ENCODE data around the gene TAF12. TPM values are rescaled to one million over a fixed set of nuclear protein-coding genes. Genes with fewer than 3 reads are reported as not detected.
A peak's percentile ranks its signal among the peaks of the same experiment; 100 is the strongest.

TAF12 gene
- total and polyA plus RNA-seq, 10 of the 15 experiments (the other 5 are each of a cell fraction or from before 2014, with no cell fraction given), result 18.3 to 43.3 (median 28.6) TPM

DNA sequence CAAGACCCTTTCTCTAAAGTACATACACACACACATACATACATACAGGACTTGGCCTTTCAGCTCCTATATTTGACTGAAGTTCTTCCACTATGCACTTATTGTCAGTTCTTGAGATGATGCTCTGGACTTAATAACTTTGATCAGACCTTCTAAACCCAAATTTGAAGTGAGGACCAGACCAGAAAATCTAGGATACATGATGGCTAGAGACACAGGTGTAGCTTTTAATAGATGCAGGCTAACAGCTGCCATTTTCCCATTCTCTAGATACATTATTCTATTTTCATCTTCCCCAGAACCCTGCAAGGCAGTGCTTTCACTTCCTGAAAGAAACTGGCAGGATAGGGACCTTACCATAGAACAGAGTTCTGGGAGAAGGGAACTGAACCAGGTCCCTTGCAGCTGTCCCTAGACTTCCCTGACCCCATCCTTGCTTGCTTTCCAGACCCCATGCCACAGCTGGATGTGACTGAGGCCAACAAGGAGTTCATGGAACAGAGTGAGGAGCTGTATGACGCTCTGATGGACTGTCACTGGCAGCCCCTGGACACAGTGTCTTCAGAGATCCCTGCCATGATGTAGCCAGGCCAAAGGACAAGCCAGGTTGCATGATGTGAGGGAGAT lies 65.7 kb downstream of the TAF12 start:
- H3K4me3 ChIP-seq, result no peak overlapping the region
- no peak for DNase-seq (ENCODE audit: low read depth, low spot score)
- H3K9ac ChIP-seq (ENCODE audit: control insufficient read depth, insufficient read depth, low read length), result no peak overlapping the region
- no peak for FAIRE-seq
- H3K27ac ChIP-seq (ENCODE audit: control insufficient read depth, insufficient read depth), result no peak overlapping the region; the same call in 1 of the 2 replicates
- TSS peak; percentile 16 for BruUV-seq (replicated peaks)
- RAD21 ChIA-PET (ENCODE audit: unreplicated experiment), result interaction anchor here (1.0 to 6.3 kb wide), 2 partner anchors 19 to 24 kb away, joined by 3 to 108 read pairs; no protein-coding TSS in a partner anchor
- in situ Hi-C loops (cut with MboI) (no loop called here), intact Hi-C loops (cut with micrococcal nuclease; ENCODE audit: unreplicated experiment) (no loop called here)
- peaks cover 13 to 36% of the 10 kb centered on the region in 2 experiments for H3K36me3 ChIP-seq (ENCODE audit: control insufficient read depth in 2 of 2, insufficient read depth in 2 of 2, low read length in 1 of 2)
- SMC1A ChIA-PET (ENCODE audit: uncharacterized antibody, unreplicated experiment), result interaction anchor here (0.6 to 7.6 kb wide), 6 partner anchors 12 to 213 kb away, joined by 3 to 83 read pairs (median 4); no protein-coding TSS in a partner anchor
- no peak overlapping the region for H2AFZ ChIP-seq (ENCODE audit: control insufficient read depth, low read depth, low read length)
- no peak overlapping the region for H3K4me2 ChIP-seq (ENCODE audit: control insufficient read depth, insufficient read depth)
- H4K20me1 ChIP-seq (ENCODE audit: control insufficient read depth, insufficient read depth), result peaks cover 12% of the 10 kb centered on the region
- 29% methylated on average over 1 of the region's 1 CpG for WGBS (ENCODE audit: insufficient coverage, insufficient replicate concordance, low lambda C conversion rate, missing lambda C conversion rate)
- POLR2A ChIA-PET, result interaction anchor here (0.7 to 8.6 kb wide), 6 partner anchors 19 to 66 kb away, joined by 3 to 132 read pairs (median 4); partner anchors contain the start of gene TRNAU1AP
- H3K4me1 ChIP-seq (ENCODE audit: control insufficient read depth, insufficient read depth, low read length), result peaks cover 12% of the 10 kb centered on the region
- no peak for ATAC-seq
- H3K27me3 ChIP-seq (replicated peaks in 1 of 2; ENCODE audit: control insufficient read depth in 2 of 2, insufficient read depth in 2 of 2, low read length in 1 of 2), result no peaks in the 10 kb centered on the region
- H3K79me2 ChIP-seq (ENCODE audit: control insufficient read depth, insufficient read depth, low read length), result peaks cover 38% of the 10 kb centered on the region
- CTCF ChIA-PET, result interaction anchor here (0.5 to 5.5 kb wide), 5 partner anchors 13 to 67 kb away, joined by 3 to 49 read pairs (median 8); partner anchors contain the start of gene TRNAU1AP
- H3K9me3 ChIP-seq (replicated peaks; ENCODE audit: control insufficient read depth, insufficient read depth, low read length), result no peaks in the 10 kb centered on the region
- TF ChIP-seq IKZF2 (IDR thresholded peaks at IDR 0.05), result 0 out of 4 replicates have a peak, but pooled peaks have one; percentile 16 to 26
- no peak for TF ChIP-seq SREBF2 (IDR thresholded peaks at IDR 0.05; ENCODE audit: low read length)
- TF ChIP-seq POLR2AphosphoS5 (IDR thresholded peaks at IDR 0.05; ENCODE audit: low read length), result peak; percentile 45; the same call in 1 of the 2 replicates
- peak; percentile 56 for TF ChIP-seq MTA3 (IDR thresholded peaks at IDR 0.05; ENCODE audit: borderline replicate concordance, low read length)
- TF ChIP-seq CBFB (IDR thresholded peaks at IDR 0.05; ENCODE audit: low read depth), result peak; percentile 15; the same call in 1 of the 2 replicates
- TF ChIP-seq CTCF (IDR thresholded peaks at IDR 0.05 in 2 of 3, conservative IDR thresholded peaks at IDR 0.05 in 1 of 3; ENCODE audit: control insufficient read depth in 2 of 3, extremely low read depth in 1 of 3, insufficient read depth in 1 of 3, low read depth in 3 of 3, low read length in 3 of 3), result no peak
- TF ChIP-seq POLR2AphosphoS2 (IDR thresholded peaks at IDR 0.05; ENCODE audit: low read depth, low read length), result peak; percentile 46; the same call in 1 of the 2 replicates
- TF ChIP-seq IKZF1 (conservative IDR thresholded peaks at IDR 0.05), result 0 out of 2 replicates have a peak, but pooled peaks have one; percentile 18
- no peak; the same call in 1 of the 2 replicates for TF ChIP-seq SMAD5 (IDR thresholded peaks at IDR 0.05; ENCODE audit: low read depth)
- TF ChIP-seq RAD21 (IDR thresholded peaks at IDR 0.05; ENCODE audit: insufficient read depth, low read depth, low read length), result no peak
- TF ChIP-seq ZBED1 (IDR thresholded peaks at IDR 0.05; ENCODE audit: borderline replicate concordance), result peak; percentile 49
- TF ChIP-seq ATF3 (IDR thresholded peaks at IDR 0.05; ENCODE audit: borderline replicate concordance, extremely low read depth, low read depth, low read length), result no peak
- no peak for TF ChIP-seq HSF1 (IDR thresholded peaks at IDR 0.05; ENCODE audit: low read depth, low read length)
- no peak for TF ChIP-seq ESRRA (IDR thresholded peaks at IDR 0.05; ENCODE audit: low read length)
- no peak for TF ChIP-seq NFXL1 (IDR thresholded peaks at IDR 0.05; ENCODE audit: borderline replicate concordance)
- TF ChIP-seq KAT2A (conservative IDR thresholded peaks at IDR 0.05; ENCODE audit: control insufficient read depth, low read depth, low read length), result no peak
- TF ChIP-seq SPI1 (IDR thresholded peaks at IDR 0.05; ENCODE audit: borderline replicate concordance, insufficient read depth, low read depth, low read length), result peak; percentile 41; the same call in 1 of the 2 replicates
- TF ChIP-seq PML (IDR thresholded peaks at IDR 0.05; ENCODE audit: low read length), result peak; percentile 45; the same call in 1 of the 2 replicates
- TF ChIP-seq POLR2A (IDR thresholded peaks at IDR 0.05; ENCODE audit: low read depth, low read length), result peak; percentile 63
- peak; percentile 16; the same call in 1 of the 2 replicates for TF ChIP-seq ATF2 (IDR thresholded peaks at IDR 0.05; ENCODE audit: low read length)

Data from GM12878 (cell line).